ENCODE data around the gene FADS2.

FADS2 gene

GRCh38 chr11:61889831-61890230, 61.7 kb downstream of the FADS2 start:
- no peak for DNase-seq

GRCh38 chr11:61890529-61891330, 62.6 kb downstream of the FADS2 start:
- DNase-seq, result peak; percentile 7

- DNase-seq, result peak; percentile 41
Measured at GRCh38 chr11:61891331-61892084, 63.4 kb downstream of the FADS2 start, which contains the start of gene FADS3. FADS3 (minus strand) TSS chr11:61891545; CDS start chr11:61891381, 164 bp downstream.

GRCh38 chr11:61892085-61892370, 63.9 kb downstream of the FADS2 start:
- no peak for DNase-seq

- DNase-seq, result no peak
Measured at GRCh38 chr11:61893981-61894380, 65.9 kb downstream of the FADS2 start.

GRCh38 chr11:61895046-61895717, 67.1 kb downstream of the FADS2 start:
- DNase-seq, result peak; percentile 38

GRCh38 chr11:61895718-61896059, 67.6 kb downstream of the FADS2 start:
- no peak for DNase-seq

- DNase-seq, result no peak
Measured at GRCh38 chr11:61896665-61897386, 68.7 kb downstream of the FADS2 start.

GRCh38 chr11:61897387-61898246, 69.5 kb downstream of the FADS2 start:
- DNase-seq, result peak; percentile 14

GRCh38 chr11:61898247-61898582, 70.1 kb downstream of the FADS2 start:
- DNase-seq, result no peak

GRCh38 chr11:61899146-61899841, 71.2 kb downstream of the FADS2 start:
- DNase-seq, result peak; percentile 49

- no peak for DNase-seq
Measured at GRCh38 chr11:61900251-61900650, 72.2 kb downstream of the FADS2 start.

GRCh38 chr11:61901397-61901796, 73.3 kb downstream of the FADS2 start:
- no peak for DNase-seq

GRCh38 chr11:61902313-61902712, 74.2 kb downstream of the FADS2 start:
- no peak for DNase-seq

GRCh38 chr11:61903845-61904244, 75.7 kb downstream of the FADS2 start:
- no peak for DNase-seq

GRCh38 chr11:61904539-61905048, 76.5 kb downstream of the FADS2 start:
- no peak for DNase-seq

- no peak for DNase-seq
Measured at GRCh38 chr11:61905067-61905696, 77.1 kb downstream of the FADS2 start.

GRCh38 chr11:61905801-61906521, 77.9 kb downstream of the FADS2 start:
- DNase-seq, result no peak

- no peak for DNase-seq
Measured at GRCh38 chr11:61906522-61906909, 78.4 kb downstream of the FADS2 start.

- no peak for DNase-seq
Measured at GRCh38 chr11:61907282-61907681, 79.2 kb downstream of the FADS2 start.

Data from DMS79 treated with DMSO at 0.1 percent for 48 hours (cell line).